DMS53 treated with DMSO at 0.1 percent for 48 hours (cell line): Measurements from ENCODE around the gene CTBS.

ENCODE experiments used
- DNase-seq: peaks from one replicate; lab custom pipeline; 2025; ENCODE audit not compliant: unreplicated experiment; lab: John Stamatoyannopoulos, UW

The CTBS gene

DNA sequence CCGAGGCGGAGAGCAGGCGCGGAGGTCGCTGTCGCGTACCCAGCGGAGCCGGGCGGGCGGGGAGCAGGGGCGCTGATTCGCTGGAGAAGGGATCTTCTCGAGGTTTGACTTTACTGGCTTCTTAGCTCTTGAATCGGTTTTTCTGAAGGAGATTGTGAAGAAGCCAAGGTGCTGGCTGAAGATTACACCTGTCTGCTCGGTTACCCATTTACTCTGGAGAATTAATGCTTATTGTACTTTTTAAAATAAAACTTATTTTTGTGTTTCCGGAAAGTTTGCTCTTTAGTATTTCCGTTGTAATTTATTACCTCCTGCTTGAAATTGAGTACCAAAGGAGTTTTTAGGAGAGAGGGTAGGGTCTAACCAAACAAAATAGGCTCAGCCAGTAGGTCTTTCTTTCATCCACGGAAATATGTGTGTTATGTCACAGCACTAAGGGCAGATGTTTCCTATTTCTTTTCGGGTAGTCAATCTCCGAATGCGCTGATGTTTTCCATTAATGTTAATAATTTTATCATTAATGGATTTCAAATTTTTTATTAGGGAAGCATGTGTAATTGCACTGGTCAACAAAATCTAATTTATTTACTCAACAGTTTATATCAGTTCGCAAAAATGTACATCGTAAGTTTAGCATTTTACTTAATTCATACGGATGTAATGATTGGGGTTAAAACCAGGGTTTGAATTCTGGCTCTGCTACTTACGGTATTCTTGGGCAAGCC lies 67.3 kb downstream of the CTBS start:
- no peak for DNase-seq

DNA sequence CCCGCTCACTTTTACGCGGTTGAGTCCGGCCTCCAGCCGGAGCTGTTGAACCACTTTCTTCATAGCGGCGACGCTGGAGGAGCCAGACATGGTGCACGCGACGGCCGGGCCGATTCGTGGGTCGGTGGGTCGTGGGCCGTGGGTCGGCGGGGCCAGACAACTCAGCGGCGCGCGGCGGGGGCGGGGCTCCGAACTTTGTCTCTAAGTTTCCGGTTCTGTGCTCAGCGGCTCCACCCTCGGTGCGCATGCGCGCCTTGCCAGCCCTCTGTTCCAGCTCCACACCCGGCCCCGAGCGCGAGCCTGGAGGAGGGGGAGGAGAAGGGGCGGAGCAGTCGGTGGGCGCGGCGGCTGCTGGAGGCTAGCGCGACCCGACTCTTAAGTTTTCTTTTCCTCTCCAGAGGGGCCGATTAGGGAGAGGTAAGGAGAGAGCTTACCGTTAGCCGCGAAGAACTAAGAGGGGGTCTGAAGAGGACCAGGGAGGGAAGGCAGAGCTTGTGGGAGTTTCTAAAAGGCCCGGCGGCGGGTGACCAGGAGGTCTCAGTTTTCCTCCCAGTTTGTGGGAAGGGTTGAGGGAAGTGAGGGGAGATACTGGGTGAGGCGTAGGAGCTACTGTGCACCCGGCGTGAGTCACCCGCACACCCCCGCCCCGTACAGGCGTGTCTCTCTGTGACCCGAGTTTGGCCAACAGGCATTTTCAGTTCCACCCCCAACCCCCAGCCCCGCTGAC lies 68.1 kb downstream of the CTBS start, which contains the start of the genes GNG5 and SPATA1:
TSS of gene GNG5 (minus strand) at position 580 of the 727 bp plus-strand sequence. CDS start at position 90, 490 bp downstream.
TSS of gene SPATA1 (plus strand) at position 385 of the 727 bp plus-strand sequence. CDS start 9,974 bp downstream, outside the sequence.
- DNase-seq: peak; percentile 92

DNA sequence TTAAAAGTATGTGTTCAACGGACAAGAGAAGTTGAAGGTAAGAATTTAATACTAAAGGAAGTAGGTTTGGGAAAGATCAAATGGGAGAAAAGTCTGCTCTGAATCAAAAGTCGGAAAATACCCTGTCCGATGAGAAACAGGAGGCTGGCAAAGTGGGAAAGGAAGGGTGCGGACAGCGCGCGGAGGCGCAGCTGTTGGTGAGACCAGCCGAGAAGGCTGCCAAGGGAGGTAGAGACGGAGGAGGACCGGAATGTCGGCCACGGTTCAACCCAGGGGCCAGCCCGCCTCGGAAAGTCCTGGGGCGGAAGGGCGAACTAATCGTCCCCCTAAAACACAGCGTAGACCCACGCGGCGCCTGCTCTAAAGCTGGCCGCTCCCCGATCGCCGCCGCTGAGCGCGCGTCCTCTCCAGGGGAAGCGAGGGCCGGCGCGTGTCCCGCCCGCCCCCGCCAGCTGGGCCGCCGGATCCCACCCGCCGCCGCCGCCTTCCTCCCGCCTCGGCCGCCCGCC lies 68.7 kb downstream of the CTBS start:
- DNase-seq: peak; percentile 72

DNA sequence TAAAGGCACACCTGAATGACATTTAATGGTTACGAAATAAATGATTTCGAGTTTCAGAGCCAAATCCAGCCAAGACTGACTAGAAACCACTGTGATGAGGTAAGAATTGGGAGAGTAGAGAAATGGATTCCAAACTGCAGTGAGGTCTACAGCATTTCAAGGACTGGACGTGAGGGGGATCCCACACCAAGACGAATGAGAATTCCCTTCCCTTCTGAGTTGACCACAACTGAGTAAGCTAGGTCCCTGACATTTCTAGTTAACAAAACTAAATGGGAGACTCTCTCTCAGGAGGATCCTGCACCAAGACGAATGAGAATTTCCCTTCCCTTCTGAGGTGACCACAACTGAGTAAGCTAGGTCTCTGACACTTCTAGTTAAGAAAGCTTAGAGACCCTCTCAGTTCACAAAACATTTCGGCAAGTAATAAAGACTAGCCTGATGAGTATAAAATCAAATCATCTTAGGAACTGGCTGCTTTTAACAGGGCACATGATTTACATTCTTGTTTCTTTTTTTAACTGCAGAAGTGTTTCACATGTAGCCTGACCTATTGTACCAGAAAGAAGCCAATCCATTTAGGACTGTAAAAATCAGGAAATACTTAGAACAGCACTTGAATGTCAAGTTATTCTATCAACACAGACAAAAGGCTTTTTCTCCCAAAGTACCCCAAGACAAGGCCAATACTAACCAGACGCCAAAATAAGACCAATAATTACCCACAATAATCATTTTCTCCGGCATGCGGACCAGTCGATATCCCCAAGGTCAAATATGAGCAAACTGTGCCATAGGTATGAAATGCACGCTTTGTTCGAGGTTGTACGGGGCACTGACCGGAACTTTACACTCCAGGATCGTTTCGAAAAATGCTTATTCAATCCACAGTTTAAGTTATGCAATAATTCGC lies 69.4 kb downstream of the CTBS start:
- peak; percentile 51 for DNase-seq

DNA sequence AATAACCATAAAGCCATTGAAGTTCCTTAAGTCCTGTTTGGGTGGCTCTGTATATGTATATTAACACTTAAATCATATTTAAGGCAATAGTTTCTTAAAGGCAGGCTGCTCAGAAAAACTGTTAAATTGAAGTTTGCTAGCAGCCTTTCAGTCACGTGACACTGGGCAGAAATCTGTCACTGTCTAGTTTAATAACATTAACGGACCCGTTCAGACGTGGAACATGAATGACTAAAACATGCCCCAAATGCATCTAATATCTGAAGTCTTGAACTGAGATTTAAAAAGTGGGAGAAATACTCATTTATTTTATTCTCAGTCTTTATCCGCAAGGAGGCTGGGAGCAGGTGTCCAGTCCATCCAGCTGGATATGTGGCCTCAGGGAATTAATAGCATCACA lies 71.3 kb downstream of the CTBS start:
- no peak for DNase-seq
